Fibroblast of pulmonary artery (primary cell): ENCODE data around the gene TMPRSS9.

Experiments used
- DNase-seq: peaks from one replicate; pipeline ENCODE4 v3.0.0-alpha.2; 2010; ENCODE audit warnings: low read depth
- H3K4me3 ChIP-seq: replicated peaks from 2 replicates; pipeline ENCODE4 v1.5.1; 2011; ENCODE audit warnings: low read depth, mild to moderate bottlenecking, control low read depth, low read length, moderate library complexity
- TF ChIP-seq, protein P1 (sequence below): IDR thresholded peaks from 2 replicates; pipeline ENCODE4 v1.5.1; 2011; ENCODE audit warnings: mild to moderate bottlenecking, control low read depth, low read length, inconsistent platforms; ENCODE audit errors: missing control alignments

The TMPRSS9 gene

DNA sequence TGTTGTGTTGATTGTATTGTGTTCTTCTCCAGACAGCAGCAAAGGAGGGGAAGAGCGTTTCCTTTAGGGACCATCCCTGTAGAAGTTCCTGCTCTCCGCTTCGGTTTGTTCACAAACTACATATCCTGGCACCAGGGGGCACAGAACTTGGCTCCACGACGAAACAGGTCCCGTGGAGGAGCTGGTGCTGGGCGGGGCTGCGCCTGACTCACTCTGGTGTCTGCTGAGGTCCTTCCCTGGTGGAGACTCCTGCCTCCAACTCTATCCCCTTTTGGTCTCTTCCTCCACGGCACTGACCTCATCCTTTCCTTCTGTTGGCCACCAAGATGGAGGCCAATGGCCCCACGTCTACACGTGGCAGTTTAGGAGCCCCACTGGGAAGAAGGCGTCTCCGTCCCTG, 14.7 kb downstream of the TMPRSS9 start:
- DNase-seq: no peak
- TF ChIP-seq, protein P1, sequence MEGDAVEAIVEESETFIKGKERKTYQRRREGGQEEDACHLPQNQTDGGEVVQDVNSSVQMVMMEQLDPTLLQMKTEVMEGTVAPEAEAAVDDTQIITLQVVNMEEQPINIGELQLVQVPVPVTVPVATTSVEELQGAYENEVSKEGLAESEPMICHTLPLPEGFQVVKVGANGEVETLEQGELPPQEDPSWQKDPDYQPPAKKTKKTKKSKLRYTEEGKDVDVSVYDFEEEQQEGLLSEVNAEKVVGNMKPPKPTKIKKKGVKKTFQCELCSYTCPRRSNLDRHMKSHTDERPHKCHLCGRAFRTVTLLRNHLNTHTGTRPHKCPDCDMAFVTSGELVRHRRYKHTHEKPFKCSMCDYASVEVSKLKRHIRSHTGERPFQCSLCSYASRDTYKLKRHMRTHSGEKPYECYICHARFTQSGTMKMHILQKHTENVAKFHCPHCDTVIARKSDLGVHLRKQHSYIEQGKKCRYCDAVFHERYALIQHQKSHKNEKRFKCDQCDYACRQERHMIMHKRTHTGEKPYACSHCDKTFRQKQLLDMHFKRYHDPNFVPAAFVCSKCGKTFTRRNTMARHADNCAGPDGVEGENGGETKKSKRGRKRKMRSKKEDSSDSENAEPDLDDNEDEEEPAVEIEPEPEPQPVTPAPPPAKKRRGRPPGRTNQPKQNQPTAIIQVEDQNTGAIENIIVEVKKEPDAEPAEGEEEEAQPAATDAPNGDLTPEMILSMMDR: no peak
- H3K4me3 ChIP-seq: no peak overlapping the region

DNA sequence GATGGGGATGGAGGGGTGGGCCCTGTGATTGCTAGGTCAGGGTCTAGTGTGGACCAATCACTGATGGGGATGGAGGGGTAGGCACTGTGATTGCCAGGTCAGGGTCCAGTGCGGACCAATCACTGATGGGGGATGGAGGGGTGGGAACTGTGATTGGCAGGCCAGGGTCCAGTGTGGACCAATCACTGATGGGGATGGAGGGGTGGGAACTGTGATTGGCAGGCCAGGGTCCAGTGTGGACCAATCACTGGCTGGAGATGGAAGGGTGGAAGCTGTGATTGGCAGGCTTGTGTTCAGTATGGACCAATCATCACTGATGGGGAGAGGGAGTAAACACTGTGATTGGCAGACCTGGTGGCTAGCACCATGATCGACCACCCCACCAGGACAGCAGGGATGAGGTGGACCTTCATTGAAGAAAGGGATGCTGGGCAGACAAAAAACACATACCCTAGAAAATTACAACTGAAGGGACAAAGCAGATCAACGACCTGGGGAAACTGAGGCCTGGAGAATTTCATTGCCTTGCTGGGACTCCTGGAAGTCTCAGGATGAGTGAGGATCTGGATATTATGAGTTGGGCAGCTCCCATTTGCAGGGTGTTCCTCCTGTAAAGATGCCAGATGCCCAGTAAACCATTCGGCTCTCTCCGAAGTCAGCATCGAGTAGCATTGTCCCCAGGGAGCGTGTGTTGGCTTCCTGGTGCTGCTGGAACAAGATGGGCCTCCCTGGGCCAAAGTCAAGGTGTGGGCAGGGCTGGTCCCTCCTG, 15.5 kb downstream of the TMPRSS9 start:
- no peak for DNase-seq
- no peak overlapping the region for H3K4me3 ChIP-seq

DNA sequence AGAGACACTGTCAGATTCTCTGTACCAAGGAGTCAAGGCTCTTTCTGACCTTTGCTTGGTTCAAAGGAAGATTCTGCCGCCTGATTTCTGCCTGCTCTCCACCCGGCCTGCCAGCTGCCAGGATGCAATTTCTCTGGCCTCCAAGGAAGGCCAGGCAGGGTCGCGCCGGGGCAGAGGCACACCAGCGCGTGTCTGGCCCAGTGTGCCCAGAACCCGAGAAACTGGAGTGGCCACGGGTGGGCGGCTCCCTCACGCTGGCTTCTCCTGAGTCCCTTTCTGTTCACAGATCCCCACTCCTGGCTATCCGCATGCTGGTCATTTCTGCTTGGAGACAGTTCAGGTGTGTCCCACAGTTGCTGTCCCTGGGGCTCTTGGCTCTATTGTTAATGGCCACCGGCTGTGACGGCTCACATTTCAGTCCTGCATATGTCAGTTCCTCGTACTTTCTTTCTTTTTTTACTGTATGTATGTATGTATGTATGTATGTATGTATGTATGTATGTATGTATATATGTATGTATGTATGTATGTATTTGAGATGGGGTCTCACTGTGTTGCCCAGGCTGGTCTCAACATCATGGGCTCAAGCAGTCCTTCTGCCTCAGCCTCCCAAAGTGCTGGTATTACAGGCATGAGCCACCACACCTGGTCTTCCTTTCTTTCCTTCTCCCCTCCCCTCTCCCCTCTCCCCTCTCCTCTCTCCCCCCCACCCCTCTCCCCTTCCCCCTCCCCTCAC, 16.9 kb downstream of the TMPRSS9 start:
- no peak overlapping the region for H3K4me3 ChIP-seq
- no peak for DNase-seq
- TF ChIP-seq, protein P1: no peak

More for the DNA sequence above, 15.5 kb downstream of the TMPRSS9 start:
- TF ChIP-seq, protein P1: no peak

DNA sequence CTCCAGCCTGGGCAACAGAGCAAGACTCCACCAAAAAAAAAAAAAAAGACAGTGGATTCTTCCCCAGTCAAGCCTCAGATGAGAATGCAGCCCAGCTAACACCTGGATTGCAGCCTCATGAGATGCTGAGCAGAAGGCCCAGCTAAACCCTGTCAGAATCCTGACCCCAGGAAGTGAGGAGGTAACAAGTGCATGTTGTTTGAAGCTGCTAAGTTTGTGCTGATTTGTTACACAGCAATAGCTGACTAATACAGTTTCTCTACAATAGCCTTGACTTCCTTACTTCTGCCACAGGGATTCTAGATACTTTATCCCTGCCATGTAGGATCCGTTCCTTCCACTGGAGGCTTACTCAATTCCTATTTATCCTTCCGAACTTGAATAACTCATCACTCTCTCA, 20.5 kb downstream of the TMPRSS9 start:
- H3K4me3 ChIP-seq: no peak overlapping the region
- TF ChIP-seq, protein P1: no peak
- no peak for DNase-seq

DNA sequence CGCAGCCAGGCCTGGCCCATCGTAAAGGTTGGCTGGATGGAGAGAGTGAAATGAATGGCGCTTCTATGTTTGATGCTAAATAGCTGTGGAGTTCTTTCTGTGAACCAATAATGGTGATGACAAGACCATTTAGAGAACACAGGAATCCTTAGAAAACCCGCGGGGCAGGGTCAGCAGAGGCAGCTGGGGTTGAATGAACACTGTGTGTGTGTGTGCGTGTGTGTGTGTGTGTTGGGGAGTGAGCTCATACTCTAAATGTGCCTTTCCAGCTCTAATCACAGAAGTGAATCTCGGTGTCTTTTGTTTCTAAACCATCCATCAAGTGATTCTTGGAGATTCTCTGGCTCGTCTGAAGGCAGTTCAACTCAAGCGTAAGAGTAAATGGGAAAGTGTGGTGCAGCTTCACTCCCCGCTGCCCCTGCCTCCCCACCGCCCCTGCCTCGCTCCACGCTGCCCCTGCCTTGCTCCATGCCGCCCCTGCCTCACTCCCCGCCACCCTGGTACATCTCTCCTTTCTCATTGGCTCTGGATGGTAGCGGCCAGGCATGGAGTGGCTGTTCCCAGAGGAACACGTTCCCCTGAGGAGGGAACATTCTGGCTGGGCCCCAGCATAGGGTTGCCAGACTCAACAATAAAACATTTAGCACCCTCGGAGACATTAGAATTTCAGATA, 21.2 kb downstream of the TMPRSS9 start:
- TF ChIP-seq, protein P1: no peak
- peak; percentile 31 for DNase-seq
- no peak overlapping the region for H3K4me3 ChIP-seq

DNA sequence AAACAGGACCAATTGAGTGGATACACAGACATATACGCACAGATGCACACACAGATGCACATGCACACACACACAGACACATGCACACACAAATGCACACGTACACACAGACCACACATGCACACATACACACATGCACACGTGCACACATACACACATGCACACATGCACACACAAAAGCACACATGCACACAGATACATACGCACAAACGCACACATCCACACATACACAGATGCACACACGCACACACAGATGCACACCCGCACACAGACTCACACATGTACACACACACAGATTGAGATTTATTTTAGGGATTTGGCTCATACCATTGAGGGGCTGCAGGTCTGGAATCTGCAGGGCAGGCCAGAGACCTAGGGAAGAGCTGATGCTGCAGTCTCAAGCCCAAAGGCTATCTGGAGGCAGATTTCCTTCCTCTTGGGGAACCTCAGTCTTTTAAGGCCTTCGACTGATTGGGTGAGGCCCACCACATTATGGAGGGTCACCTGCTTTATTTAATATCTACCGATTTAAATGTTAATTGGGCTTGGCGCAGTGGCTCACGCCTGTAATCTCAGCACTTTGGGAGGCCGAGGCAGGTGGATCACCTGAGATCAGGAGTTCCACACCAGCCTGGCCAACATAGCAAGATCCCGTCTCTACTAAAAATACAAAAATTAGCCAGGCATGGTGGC, 22.6 kb downstream of the TMPRSS9 start:
- DNase-seq: no peak
- TF ChIP-seq, protein P1: no peak
- no peak overlapping the region for H3K4me3 ChIP-seq
